Uterus (tissue), 4 donors: Measurements from ENCODE around the gene CARD11. TPM values are rescaled to one million over a fixed set of nuclear protein-coding genes. Genes with fewer than 3 reads are reported as not detected.

Experiments used
- DNase-seq, 2 donors: peaks; one replicate each; pipeline ENCODE4 v3.0.0-alpha.2; 2019 to 2020
- H3K27ac ChIP-seq, 2 donors: fragments of 200-600 bp; sonication (generic); 1 replicate in 1 of 2; 2 replicates in 1 of 2; pipeline ENCODE4 v1.5.1; 2016 to 2018
- H3K27me3 ChIP-seq, 2 donors: fragments of 200-600 bp; sonication (generic); one replicate each; pipeline ENCODE4 v1.5.1; 2018 to 2019; ENCODE audit warnings: control low read depth in 1 of 2
- H3K36me3 ChIP-seq, 2 donors: fragments of 200-600 bp; sonication (generic); one replicate each; pipeline ENCODE4 v1.5.1; 2019; ENCODE audit warnings: control low read depth in 1 of 2
- H3K4me1 ChIP-seq, 2 donors: fragments of 200-600 bp; sonication (generic); one replicate each; pipeline ENCODE4 v1.5.1; 2018 to 2019; ENCODE audit warnings: control low read depth in 1 of 2
- H3K4me3 ChIP-seq, 2 donors: fragments of 200-600 bp; sonication (generic); 1 replicate in 1 of 2; 2 replicates in 1 of 2; pipeline ENCODE4 v1.5.1; 2018 to 2019; ENCODE audit warnings: mild to moderate bottlenecking in 1 of 2
- H3K9me3 ChIP-seq, 2 donors: fragments of 200-600 bp; sonication (generic); one replicate each; pipeline ENCODE4 v1.5.1; 2019; ENCODE audit warnings: control low read depth in 1 of 2
- POLR2A ChIP-seq, 2 donors: fragments of 450-650 bp; IDR thresholded peaks; one replicate each; pipeline ENCODE4 v1.6.1; 2016; ENCODE audit warnings: antibody characterized with exemption in 2 of 2, mild to moderate bottlenecking in 1 of 2, moderate library complexity in 1 of 2
- intact Hi-C: fragments of 100-400 bp; cut with DNase I; formaldehyde crosslinking; loops from one replicate; pipeline ENCODE4 v1.15.1; 2023; ENCODE audit warnings: low total_unique reads
- total RNA-seq, 4 donors: library from RNA; depleted of rRNA in 3 of 4; stranded (reverse); fragments of >200 nt in 3 of 4; gene quantifications; one replicate each; pipeline versions ENCODE4 v1.1.0 to v1.2.4, GENCODE V29; 2014 to 2023
- TF ChIP-seq, protein P1 (sequence below), 4 experiments: fragments of 200-600 bp in 2 of 4; fragments of 450-650 bp in 2 of 4; sonication (generic) in 2 of 4; IDR thresholded peaks; one replicate each; pipeline ENCODE4 v1.5.1; 2016 to 2019; ENCODE audit warnings: antibody characterized with exemption in 4 of 4, mild to moderate bottlenecking in 2 of 4, moderate library complexity in 1 of 4
- donor health status: DM: yes; HTN: yes; CAD: no.

The CARD11 gene
- total RNA-seq, 4 donors from 2014 or later: 0.95 to 1.0 TPM; not detected in 2

DNA sequence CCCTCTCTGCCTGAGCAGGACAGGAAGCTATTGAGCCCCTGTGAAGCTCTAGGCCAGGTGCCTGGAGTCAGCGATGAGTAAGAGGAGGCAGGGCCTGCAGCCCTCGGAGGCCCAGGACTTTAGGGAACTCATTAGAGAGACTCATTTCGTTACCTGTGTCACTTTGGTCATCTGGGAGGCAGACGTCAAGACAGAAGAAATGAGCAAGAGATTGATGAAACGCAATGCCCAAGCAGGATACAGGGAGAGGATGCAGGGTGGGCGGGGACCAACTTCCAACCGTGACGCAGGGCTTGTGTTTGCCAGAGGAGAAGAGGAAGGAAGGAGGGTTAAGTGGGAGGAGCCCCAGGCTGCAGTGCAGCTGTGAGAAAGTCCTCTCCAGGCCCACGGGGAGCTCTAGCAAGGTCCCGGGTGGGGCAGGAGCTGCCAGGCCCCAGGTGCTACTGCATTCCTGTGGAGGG lies 173.2 kb downstream of the CARD11 start:
- Histone ChIP-seq H3K27ac (peak overlapping the region in 1 of 2 donors; percentile 50), H3K27me3 (no peaks in the 10 kb centered on the region), H3K4me3 (peak overlapping the region in 1 of 2 donors; percentile 26), H3K36me3 (no peaks in the 10 kb centered on the region), H3K4me1 (no peaks in the 10 kb centered on the region), H3K9me3 (no peaks in the 10 kb centered on the region)
- DNase-seq: peak; percentile 78 to 80
- TF ChIP-seq, protein P1, sequence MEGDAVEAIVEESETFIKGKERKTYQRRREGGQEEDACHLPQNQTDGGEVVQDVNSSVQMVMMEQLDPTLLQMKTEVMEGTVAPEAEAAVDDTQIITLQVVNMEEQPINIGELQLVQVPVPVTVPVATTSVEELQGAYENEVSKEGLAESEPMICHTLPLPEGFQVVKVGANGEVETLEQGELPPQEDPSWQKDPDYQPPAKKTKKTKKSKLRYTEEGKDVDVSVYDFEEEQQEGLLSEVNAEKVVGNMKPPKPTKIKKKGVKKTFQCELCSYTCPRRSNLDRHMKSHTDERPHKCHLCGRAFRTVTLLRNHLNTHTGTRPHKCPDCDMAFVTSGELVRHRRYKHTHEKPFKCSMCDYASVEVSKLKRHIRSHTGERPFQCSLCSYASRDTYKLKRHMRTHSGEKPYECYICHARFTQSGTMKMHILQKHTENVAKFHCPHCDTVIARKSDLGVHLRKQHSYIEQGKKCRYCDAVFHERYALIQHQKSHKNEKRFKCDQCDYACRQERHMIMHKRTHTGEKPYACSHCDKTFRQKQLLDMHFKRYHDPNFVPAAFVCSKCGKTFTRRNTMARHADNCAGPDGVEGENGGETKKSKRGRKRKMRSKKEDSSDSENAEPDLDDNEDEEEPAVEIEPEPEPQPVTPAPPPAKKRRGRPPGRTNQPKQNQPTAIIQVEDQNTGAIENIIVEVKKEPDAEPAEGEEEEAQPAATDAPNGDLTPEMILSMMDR (IDR thresholded peaks at IDR 0.05): no peak
- no peak for TF ChIP-seq POLR2A (IDR thresholded peaks at IDR 0.05)
- intact Hi-C loops: no loop called here

DNA sequence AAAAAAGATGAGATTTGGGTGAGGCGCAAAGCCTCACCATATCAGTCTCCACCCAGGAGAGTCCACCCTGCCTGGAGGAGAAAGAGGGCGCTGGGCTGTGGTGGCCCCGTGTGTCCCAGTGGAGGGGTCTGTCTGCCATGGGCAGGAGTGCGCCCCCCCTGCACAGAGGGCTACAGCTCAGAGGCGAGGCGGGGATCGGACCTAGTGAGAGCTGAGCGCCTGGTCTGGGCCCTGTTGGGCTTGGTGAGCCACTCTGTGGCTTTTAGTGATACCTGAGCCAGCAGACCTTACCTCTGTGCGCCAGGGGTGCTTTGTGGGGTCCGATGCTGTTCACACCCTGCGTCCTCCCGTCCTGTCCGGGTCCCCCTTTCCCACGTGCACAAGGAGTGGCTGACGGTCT lies 173.7 kb downstream of the CARD11 start:
- intact Hi-C loops: no loop called here
- Histone ChIP-seq H3K4me3 (peak overlapping the region in 1 of 2 donors; percentile 26), H3K9me3 (no peaks in the 10 kb centered on the region), H3K4me1 (no peaks in the 10 kb centered on the region), H3K36me3 (no peaks in the 10 kb centered on the region), H3K27me3 (no peaks in the 10 kb centered on the region), H3K27ac (peak overlapping the region in 1 of 2 donors; percentile 50)
- no peak for DNase-seq
- no peak for TF ChIP-seq POLR2A (IDR thresholded peaks at IDR 0.05)
- TF ChIP-seq, protein P1 (IDR thresholded peaks at IDR 0.05): no peak

DNA sequence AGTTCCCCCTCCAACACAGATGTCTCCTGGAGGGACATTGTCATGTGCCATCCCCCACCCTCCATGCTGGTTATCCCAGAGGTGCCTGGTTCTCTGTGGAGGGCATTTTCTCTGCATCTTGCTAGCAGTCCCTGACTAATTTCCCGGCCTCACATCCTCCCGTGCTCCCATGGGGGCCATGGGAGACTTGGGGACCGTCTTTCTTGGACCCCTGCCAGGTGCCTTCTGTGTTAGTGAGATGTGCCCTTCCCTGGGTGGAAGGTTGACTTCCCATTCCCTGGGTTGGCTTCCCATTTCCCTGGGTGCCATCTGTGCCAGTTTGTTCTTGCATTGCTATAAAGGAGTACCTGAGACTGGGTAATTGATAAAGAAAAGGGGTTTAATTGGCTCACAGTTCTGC lies 177.1 kb downstream of the CARD11 start:
- H3K27ac ChIP-seq: no peak overlapping the region
- H3K4me1 ChIP-seq: peaks cover 0 to 8% of the 10 kb centered on the region in 2 donors
- TF ChIP-seq, protein P1 (IDR thresholded peaks at IDR 0.05): no peak
- TF ChIP-seq POLR2A (IDR thresholded peaks at IDR 0.05): no peak
- H3K4me3 ChIP-seq: no peak overlapping the region
- no peaks in the 10 kb centered on the region for H3K9me3 ChIP-seq
- DNase-seq: no peak
- intact Hi-C loops: no loop called here
- H3K27me3 ChIP-seq: no peaks in the 10 kb centered on the region
- H3K36me3 ChIP-seq: no peaks in the 10 kb centered on the region

DNA sequence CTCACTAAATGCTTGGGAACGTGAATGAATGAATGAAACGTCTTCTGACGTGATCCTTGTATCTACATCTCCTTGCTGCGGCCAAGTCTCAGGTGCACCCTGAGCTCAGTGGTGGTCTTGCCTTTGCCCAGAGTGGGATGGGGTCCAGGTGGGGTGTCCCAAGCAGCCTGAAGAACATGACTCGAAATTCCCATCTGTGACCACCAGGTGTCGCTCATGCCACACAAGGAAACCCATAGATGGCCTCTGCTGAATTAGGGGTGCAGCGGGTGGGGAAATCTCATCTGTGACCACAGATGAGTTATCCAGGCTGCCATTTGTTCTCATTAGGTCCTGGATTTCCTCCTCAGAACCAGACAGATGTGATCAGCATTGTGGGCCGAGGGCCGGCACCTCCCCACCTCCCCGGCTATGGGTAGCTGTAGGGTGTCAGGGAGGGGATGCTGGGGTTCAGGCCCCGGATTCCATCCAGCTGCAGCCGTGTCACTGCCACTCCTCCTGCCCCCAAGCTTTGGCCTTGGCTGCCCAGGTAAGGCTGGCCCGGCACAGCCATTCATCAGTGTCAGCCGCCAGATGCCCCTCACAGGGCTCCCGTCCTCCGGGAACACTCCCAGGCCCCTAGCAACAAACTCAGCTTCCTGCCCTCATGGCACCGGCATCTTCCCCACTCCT lies 178.5 kb downstream of the CARD11 start:
- no peaks in the 10 kb centered on the region for H3K27me3 ChIP-seq
- no peaks in the 10 kb centered on the region for H3K9me3 ChIP-seq
- intact Hi-C loops: no loop called here
- H3K4me3 ChIP-seq: no peak overlapping the region
- TF ChIP-seq, protein P1 (IDR thresholded peaks at IDR 0.05): peak; percentile 85 to 93 (median 88)
- no peak for TF ChIP-seq POLR2A (IDR thresholded peaks at IDR 0.05)
- peaks cover 0 to 8% of the 10 kb centered on the region in 2 donors for H3K4me1 ChIP-seq
- no peak overlapping the region for H3K27ac ChIP-seq
- DNase-seq: peak; percentile 73 to 74
- no peaks in the 10 kb centered on the region for H3K36me3 ChIP-seq

DNA sequence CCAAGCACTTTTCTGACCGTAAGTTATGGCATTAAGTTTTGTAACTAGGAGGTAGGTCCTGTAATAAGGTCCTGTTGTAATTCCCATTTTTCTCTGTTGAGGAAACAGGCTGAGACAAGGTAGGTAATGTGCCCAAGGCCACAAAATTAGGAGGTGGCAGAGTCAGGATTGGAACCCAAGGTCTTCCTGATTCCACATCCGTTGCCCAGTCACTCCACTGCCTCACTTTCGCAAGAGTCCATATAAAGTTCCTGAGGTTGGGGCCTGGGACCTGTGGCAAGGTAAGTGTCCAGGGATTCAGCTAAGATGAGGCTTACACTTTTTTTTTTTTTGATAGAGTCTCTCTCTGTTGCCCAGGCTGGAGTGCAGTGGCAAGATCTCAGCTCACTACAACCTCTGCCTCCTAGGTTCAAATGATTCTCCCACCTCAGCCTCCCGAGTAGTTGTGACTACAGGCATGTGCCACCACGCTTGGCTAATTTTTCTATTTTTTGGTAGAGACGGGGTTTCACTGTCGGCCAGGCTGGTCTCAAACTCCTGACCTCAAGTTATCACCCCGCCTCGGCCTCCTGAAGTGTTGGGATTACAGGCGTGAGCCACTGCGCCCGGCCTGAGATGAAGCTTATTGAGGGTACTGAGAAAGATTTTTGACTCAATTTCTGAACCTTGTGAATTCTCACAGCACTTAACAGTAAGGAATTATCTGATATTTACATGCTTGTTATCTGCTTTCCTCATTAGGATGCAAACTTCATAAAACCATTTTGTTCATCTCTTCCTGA lies 179.3 kb downstream of the CARD11 start:
- TF ChIP-seq, protein P1 (IDR thresholded peaks at IDR 0.05): no peak
- no peak for TF ChIP-seq POLR2A (IDR thresholded peaks at IDR 0.05)
- DNase-seq: no peak
- H3K4me1 ChIP-seq: peaks cover 0 to 8% of the 10 kb centered on the region in 2 donors
- no peaks in the 10 kb centered on the region for H3K27me3 ChIP-seq
- no peaks in the 10 kb centered on the region for H3K9me3 ChIP-seq
- intact Hi-C loops: no loop called here
- H3K4me3 ChIP-seq: no peak overlapping the region
- H3K27ac ChIP-seq: peak overlapping the region; percentile 83 to 89
- no peaks in the 10 kb centered on the region for H3K36me3 ChIP-seq
